ENCODE data around the gene TMEM190.
A peak's percentile ranks its signal among the peaks of the same experiment; 100 is the strongest.

The TMEM190 gene

GRCh38 chr19:55358493-55358892 is 18.1 kb upstream of the TMEM190 start:
- no peak for FAIRE-seq
- no peak for DNase-seq (ENCODE audit: insufficient read length, low spot score)
- no peak for TF ChIP-seq POLR2A (IDR thresholded peaks at IDR 0.05; ENCODE audit: low read depth, low read length)

GRCh38 chr19:55358943-55359908 is 17.4 kb upstream of the TMEM190 start:
- no peak for TF ChIP-seq POLR2A (IDR thresholded peaks at IDR 0.05; ENCODE audit: low read depth, low read length)
- DNase-seq (ENCODE audit: insufficient read length, low spot score) = no peak
- no peak for FAIRE-seq

GRCh38 chr19:55360902-55361301 is 15.7 kb upstream of the TMEM190 start:
- no peak for DNase-seq (ENCODE audit: insufficient read length, low spot score)
- no peak for FAIRE-seq
- no peak for TF ChIP-seq POLR2A (IDR thresholded peaks at IDR 0.05; ENCODE audit: low read depth, low read length)

GRCh38 chr19:55362174-55362989 is 14.2 kb upstream of the TMEM190 start:
- TF ChIP-seq POLR2A (IDR thresholded peaks at IDR 0.05; ENCODE audit: low read depth, low read length) = no peak
- no peak for DNase-seq (ENCODE audit: insufficient read length, low spot score)
- FAIRE-seq = no peak

- DNase-seq (ENCODE audit: insufficient read length, low spot score) (no peak), FAIRE-seq (no peak)
- no peak for TF ChIP-seq POLR2A (IDR thresholded peaks at IDR 0.05; ENCODE audit: low read depth, low read length)
Observed at GRCh38 chr19:55362990-55363716, 13.5 kb upstream of the TMEM190 start, which contains the start of gene GARIN5B. Gene GARIN5B (minus strand): TSS chr19:55363260. CDS start chr19:55363066, 194 bp downstream.

GRCh38 chr19:55365245-55365644 is 11.4 kb upstream of the TMEM190 start:
- FAIRE-seq = no peak
- no peak for DNase-seq (ENCODE audit: insufficient read length, low spot score)
- TF ChIP-seq POLR2A (IDR thresholded peaks at IDR 0.05; ENCODE audit: low read depth, low read length) = no peak

- FAIRE-seq = no peak
- no peak for DNase-seq (ENCODE audit: insufficient read length, low spot score)
- no peak for TF ChIP-seq POLR2A (IDR thresholded peaks at IDR 0.05; ENCODE audit: low read depth, low read length)
Observed at GRCh38 chr19:55365964-55366363, 10.7 kb upstream of the TMEM190 start.

GRCh38 chr19:55366790-55367189 is 9.8 kb upstream of the TMEM190 start:
- no peak for TF ChIP-seq POLR2A (IDR thresholded peaks at IDR 0.05; ENCODE audit: low read depth, low read length)
- DNase-seq (ENCODE audit: insufficient read length, low spot score) = no peak
- FAIRE-seq = no peak

- DNase-seq (ENCODE audit: insufficient read length, low spot score) (no peak), FAIRE-seq (no peak)
- no peak for TF ChIP-seq POLR2A (IDR thresholded peaks at IDR 0.05; ENCODE audit: low read depth, low read length)
Observed at GRCh38 chr19:55368106-55368505, 8.5 kb upstream of the TMEM190 start.

GRCh38 chr19:55368701-55369563 is 7.7 kb upstream of the TMEM190 start:
- DNase-seq (ENCODE audit: insufficient read length, low spot score) = peak; percentile 89
- peak; percentile 21; the same call in 1 of the 2 replicates for TF ChIP-seq POLR2A (IDR thresholded peaks at IDR 0.05; ENCODE audit: low read depth, low read length)
- FAIRE-seq = no peak

GRCh38 chr19:55369653-55370304 is 6.8 kb upstream of the TMEM190 start:
- DNase-seq (ENCODE audit: insufficient read length, low spot score) = peak; percentile 99
- TF ChIP-seq POLR2A (IDR thresholded peaks at IDR 0.05; ENCODE audit: low read depth, low read length) = no peak
- no peak for FAIRE-seq

GRCh38 chr19:55370305-55370988 is 6.2 kb upstream of the TMEM190 start, which contains the start of gene IL11:
Gene IL11 (minus strand): TSS chr19:55370463. CDS start chr19:55370310, 153 bp downstream.
- no peak for FAIRE-seq
- TF ChIP-seq POLR2A (IDR thresholded peaks at IDR 0.05; ENCODE audit: low read depth, low read length) = peak; percentile 98
- peak; percentile 98 for DNase-seq (ENCODE audit: insufficient read length, low spot score)

All from H54 (cell line).